Measurements from ENCODE around the gene TBRG1. TPM values are rescaled to one million over a fixed set of nuclear protein-coding genes. Genes with fewer than 3 reads are reported as not detected.

Gene TBRG1
- total RNA-seq, 2 experiments from 2014 or later = 30.0 to 34.0 TPM

GRCh38 chr11:124648610-124649009 is 25.9 kb downstream of the TBRG1 start:
- intact Hi-C loops (cut with micrococcal nuclease; ENCODE audit: unreplicated experiment) = no loop called here
- Histone ChIP-seq H3K27ac (ENCODE audit: low read depth, low read length, poor library complexity, severe bottlenecking) (no peak overlapping the region), H2AFZ (ENCODE audit: low read length) (no peak overlapping the region), H3K4me2 (ENCODE audit: low read length) (no peak overlapping the region), H3K4me3 (ENCODE audit: low read depth, low read length, poor library complexity, severe bottlenecking) (no peak overlapping the region), H4K20me1 (ENCODE audit: insufficient read depth, low read length) (no peaks in the 10 kb centered on the region), H3K36me3 (ENCODE audit: insufficient read depth, low read length) (no peaks in the 10 kb centered on the region), H3K79me2 (ENCODE audit: insufficient read depth, low read depth, low read length) (no peaks in the 10 kb centered on the region), H3K4me1 (ENCODE audit: insufficient read depth, low read length, poor library complexity, severe bottlenecking) (peaks cover 8% of the 10 kb centered on the region), H3K9me2 (ENCODE audit: insufficient read depth, low read length) (no peaks in the 10 kb centered on the region), H3K9me3 (ENCODE audit: low read length) (no peaks in the 10 kb centered on the region)
- ChIA-PET CTCF (ENCODE audit: unreplicated experiment) (no interaction called here), POLR2A (interaction anchor here (0.7 to 1.2 kb wide), 4 partner anchors 60 to 463 kb away, joined by 3 to 6 read pairs (median 3); partner anchors contain the start of gene TMEM218)
- BruUV-seq (replicated peaks) = no TSS peak
- no peak for DNase-seq (ENCODE audit: low spot score)
- TF ChIP-seq EZH2phosphoT487 (IDR thresholded peaks at IDR 0.05; ENCODE audit: borderline replicate concordance, low read depth, low read length) (no peak), CTCF (conservative IDR thresholded peaks at IDR 0.05; ENCODE audit: low read length) (no peak)

GRCh38 chr11:124656774-124657630 is 34.3 kb downstream of the TBRG1 start:
- H4K20me1 ChIP-seq (ENCODE audit: insufficient read depth, low read length) = no peaks in the 10 kb centered on the region
- BruUV-seq (replicated peaks) = no TSS peak
- H3K4me2 ChIP-seq (ENCODE audit: low read length) = no peak overlapping the region
- intact Hi-C loops (cut with micrococcal nuclease; ENCODE audit: unreplicated experiment) = no loop called here
- CTCF ChIA-PET (ENCODE audit: unreplicated experiment) = no interaction called here
- TF ChIP-seq EZH2phosphoT487 (IDR thresholded peaks at IDR 0.05; ENCODE audit: borderline replicate concordance, low read depth, low read length) (no peak), CTCF (conservative IDR thresholded peaks at IDR 0.05; ENCODE audit: low read length) (no peak)
- H3K9me3 ChIP-seq (ENCODE audit: low read length) = no peaks in the 10 kb centered on the region
- no peaks in the 10 kb centered on the region for H3K4me1 ChIP-seq (ENCODE audit: insufficient read depth, low read length, poor library complexity, severe bottlenecking)
- POLR2A ChIA-PET = interaction anchor here (0.6 to 1.2 kb wide), 2 partner anchors 17 to 81 kb away, joined by 4 to 5 read pairs; no protein-coding TSS in a partner anchor
- H3K27ac ChIP-seq (ENCODE audit: low read depth, low read length, poor library complexity, severe bottlenecking) = no peak overlapping the region
- no peaks in the 10 kb centered on the region for H3K9me2 ChIP-seq (ENCODE audit: insufficient read depth, low read length)
- no peak overlapping the region for H3K4me3 ChIP-seq (ENCODE audit: low read depth, low read length, poor library complexity, severe bottlenecking)
- H3K79me2 ChIP-seq (ENCODE audit: insufficient read depth, low read depth, low read length) = no peaks in the 10 kb centered on the region
- no peak for DNase-seq (ENCODE audit: low spot score)
- no peak overlapping the region for H2AFZ ChIP-seq (ENCODE audit: low read length)
- 0 out of 2 replicates have a peak, but pooled peaks cover 3% of the 10 kb centered on the region for H3K36me3 ChIP-seq (ENCODE audit: insufficient read depth, low read length)

GRCh38 chr11:124657904-124658303 is 35.2 kb downstream of the TBRG1 start:
- ChIA-PET CTCF (ENCODE audit: unreplicated experiment) (no interaction called here), POLR2A (no interaction called here)
- Histone ChIP-seq H3K4me3 (ENCODE audit: low read depth, low read length, poor library complexity, severe bottlenecking) (no peak overlapping the region), H3K27ac (ENCODE audit: low read depth, low read length, poor library complexity, severe bottlenecking) (no peak overlapping the region), H3K4me1 (ENCODE audit: insufficient read depth, low read length, poor library complexity, severe bottlenecking) (no peaks in the 10 kb centered on the region), H4K20me1 (ENCODE audit: insufficient read depth, low read length) (no peaks in the 10 kb centered on the region), H3K36me3 (ENCODE audit: insufficient read depth, low read length) (0 out of 2 replicates have a peak, but pooled peaks cover 3% of the 10 kb centered on the region), H3K9me2 (ENCODE audit: insufficient read depth, low read length) (no peaks in the 10 kb centered on the region), H3K4me2 (ENCODE audit: low read length) (no peak overlapping the region), H2AFZ (ENCODE audit: low read length) (no peak overlapping the region), H3K79me2 (ENCODE audit: insufficient read depth, low read depth, low read length) (no peaks in the 10 kb centered on the region), H3K9me3 (ENCODE audit: low read length) (no peaks in the 10 kb centered on the region)
- intact Hi-C loops (cut with micrococcal nuclease; ENCODE audit: unreplicated experiment) = no loop called here
- no peak for DNase-seq (ENCODE audit: low spot score)
- no peak for TF ChIP-seq CTCF (conservative IDR thresholded peaks at IDR 0.05; ENCODE audit: low read length)
- TF ChIP-seq EZH2phosphoT487 (IDR thresholded peaks at IDR 0.05; ENCODE audit: borderline replicate concordance, low read depth, low read length) = no peak
- no TSS peak for BruUV-seq (replicated peaks)
